T-helper 1 cell treated with Interleukin-12 subunit alpha and Interleukin-12 subunit beta and Interleukin-4 antibody, amounts not matched to agents 30 μg/mL and 1 μg/mL, for 36 hours (primary cell): ENCODE data around the gene AMPD3.

Experiments used
- H3K27ac Mint-ChIP-seq: one replicate; pipeline ENCODE4 v1.8.0; 2021; ENCODE audit warnings: mild to moderate bottlenecking, mixed read lengths
- H3K27me3 Mint-ChIP-seq: one replicate; pipeline ENCODE4 v1.8.0; 2021; ENCODE audit warnings: low read depth, mixed read lengths
- H3K36me3 Mint-ChIP-seq: one replicate; pipeline ENCODE4 v1.8.0; 2021; ENCODE audit warnings: low read depth, mixed read lengths
- H3K4me1 Mint-ChIP-seq: one replicate; pipeline ENCODE4 v1.8.0; 2021; ENCODE audit warnings: low read depth, mixed read lengths
- H3K4me3 Mint-ChIP-seq: one replicate; pipeline ENCODE4 v1.8.0; 2021; ENCODE audit warnings: mild to moderate bottlenecking, moderate library complexity, mixed read lengths
- H3K9me3 Mint-ChIP-seq: one replicate; pipeline ENCODE4 v1.8.0; 2021; ENCODE audit warnings: mixed read lengths

The AMPD3 gene

GRCh38 chr11:10551290-10551592 is 96.2 kb downstream of the AMPD3 start:
- Mint-ChIP-seq H3K27me3 (peaks cover 35% of the 10 kb centered on the region), H3K4me1 (no peaks in the 10 kb centered on the region), H3K4me3 (no peak overlapping the region), H3K36me3 (no peaks in the 10 kb centered on the region), H3K9me3 (peaks cover 3% of the 10 kb centered on the region), H3K27ac (no peak overlapping the region)

DNA sequence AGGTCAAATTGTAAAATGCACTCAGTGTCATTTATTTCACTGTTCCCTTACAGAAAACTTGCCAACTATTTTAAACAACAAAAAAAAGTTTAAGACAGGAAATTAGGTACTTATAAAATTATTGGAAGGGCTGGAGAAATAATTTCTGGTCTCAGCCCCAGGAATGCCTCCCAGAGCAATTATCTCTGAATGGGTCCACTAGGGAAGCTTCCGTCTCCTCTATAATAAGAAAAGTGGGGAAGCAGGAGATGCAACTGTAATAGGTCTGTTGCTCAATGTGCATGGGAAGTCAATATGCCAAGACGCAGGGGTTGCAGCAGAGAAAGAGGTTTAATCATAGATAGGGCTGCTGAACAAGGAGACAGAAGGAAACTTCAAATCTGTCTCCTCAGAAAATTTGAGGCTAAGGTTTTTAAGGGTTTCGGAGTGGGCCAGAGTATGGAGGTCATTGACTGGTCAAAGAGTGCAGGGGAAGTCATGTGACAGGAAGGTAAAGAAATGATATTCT is 96.8 kb downstream of the AMPD3 start:
- Mint-ChIP-seq H3K36me3 (no peaks in the 10 kb centered on the region), H3K9me3 (peaks cover 3% of the 10 kb centered on the region), H3K27ac (no peak overlapping the region), H3K4me3 (no peak overlapping the region), H3K4me1 (no peaks in the 10 kb centered on the region), H3K27me3 (peaks cover 39% of the 10 kb centered on the region)

DNA sequence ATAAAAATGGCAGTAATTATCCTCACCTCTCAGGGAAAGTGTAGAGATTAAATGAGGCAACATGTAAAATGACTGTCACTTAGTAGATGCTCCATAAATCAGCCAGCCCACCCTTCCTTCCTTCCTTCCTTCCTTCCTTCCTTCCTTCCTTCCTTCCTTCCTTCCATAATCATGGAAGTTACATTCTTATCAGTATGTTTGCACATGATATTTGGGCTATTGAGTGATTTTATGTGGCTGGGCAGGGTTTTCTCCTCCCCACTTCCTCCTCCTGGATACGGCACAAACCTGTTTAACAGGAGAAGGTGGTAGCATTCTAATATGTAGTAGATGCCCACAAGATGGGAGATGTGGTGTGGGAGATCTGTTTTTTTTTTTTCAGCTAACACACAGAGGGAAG is 101.5 kb downstream of the AMPD3 start:
- no peaks in the 10 kb centered on the region for H3K4me1 Mint-ChIP-seq
- no peak overlapping the region for H3K27ac Mint-ChIP-seq
- no peak overlapping the region for H3K4me3 Mint-ChIP-seq
- H3K36me3 Mint-ChIP-seq, result no peaks in the 10 kb centered on the region
- H3K27me3 Mint-ChIP-seq, result peaks cover 17% of the 10 kb centered on the region
- H3K9me3 Mint-ChIP-seq, result peaks cover 3% of the 10 kb centered on the region
